C1 segment of cervical spinal cord (tissue), 14 donors: ENCODE data around the gene DNER.
A peak's percentile ranks its signal among the peaks of the same experiment; 100 is the strongest.
"Not testable (repeated sequence)": the region's sequence is repeated elsewhere in the genome, so short reads cannot be mapped to it uniquely, and the experiment has no call there.

Source experiments
- DNase-seq, 14 donors: peaks; one replicate each; lab custom pipeline; 2025; lab: John Stamatoyannopoulos, UW

The DNER gene

DNA sequence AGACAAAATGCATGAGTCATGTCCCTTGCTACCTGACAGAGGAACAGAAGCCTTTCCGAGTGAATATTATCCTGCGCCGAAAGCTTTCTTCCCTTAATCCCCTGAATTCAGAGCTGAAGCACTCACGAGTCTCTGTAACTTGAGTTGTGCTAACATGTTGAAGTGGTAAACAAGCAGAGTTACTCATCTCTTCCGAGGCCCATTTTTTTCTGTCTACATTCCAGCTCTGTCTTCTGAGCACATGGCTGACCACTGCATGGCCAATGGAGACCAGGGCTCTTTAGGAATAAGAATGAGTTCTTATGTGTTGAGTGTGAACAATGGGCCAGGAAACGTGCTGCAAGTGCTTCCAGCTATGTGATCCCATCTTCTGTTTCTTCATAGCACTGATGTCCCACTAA is 370.2 kb downstream of the DNER start:
- DNase-seq = no peak

GRCh38 chr2:229343661-229344060 is 370.7 kb downstream of the DNER start:
- no peak for DNase-seq

GRCh38 chr2:229342376-229342775 is 372.0 kb downstream of the DNER start:
- DNase-seq = peak in 2 of 14 donors; percentile 18 to 41

DNA sequence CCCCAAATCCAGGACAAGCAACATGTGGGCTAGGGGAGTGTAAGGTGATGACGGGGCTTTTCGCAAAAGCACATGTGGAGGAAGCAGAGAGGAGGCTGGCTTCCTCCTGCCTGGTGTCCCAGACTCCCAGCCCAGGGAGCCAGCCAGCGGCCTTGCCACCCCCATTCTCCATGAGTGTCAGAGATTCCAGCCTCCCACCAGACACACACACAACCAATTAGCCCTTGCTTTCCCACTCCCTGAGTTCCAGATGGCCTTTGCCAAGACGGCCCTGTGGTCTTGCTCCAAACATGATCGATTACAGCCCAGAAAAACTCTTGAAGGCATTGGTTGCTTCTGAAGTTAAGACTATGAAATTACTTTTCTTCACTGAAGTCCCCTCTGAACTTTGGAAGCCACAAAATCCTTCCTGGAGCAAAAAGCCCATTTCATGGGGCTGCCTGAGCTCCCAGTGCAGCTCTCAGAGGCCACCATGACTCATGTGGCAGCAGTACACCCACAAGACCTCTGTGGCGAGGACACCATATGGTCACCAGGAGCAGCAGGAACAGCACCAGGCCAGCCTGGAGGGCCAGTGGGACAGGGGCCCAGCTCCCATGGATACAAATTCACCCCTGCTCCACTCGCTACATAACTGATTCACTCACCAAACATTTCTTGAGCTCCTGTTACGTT is 374.1 kb downstream of the DNER start:
- no peak for DNase-seq

- no peak for DNase-seq
Observed at GRCh38 chr2:229339618-229340017, 374.7 kb downstream of the DNER start.

GRCh38 chr2:229339171-229339570 is 375.2 kb downstream of the DNER start:
- not testable (repeated sequence) for DNase-seq

DNA sequence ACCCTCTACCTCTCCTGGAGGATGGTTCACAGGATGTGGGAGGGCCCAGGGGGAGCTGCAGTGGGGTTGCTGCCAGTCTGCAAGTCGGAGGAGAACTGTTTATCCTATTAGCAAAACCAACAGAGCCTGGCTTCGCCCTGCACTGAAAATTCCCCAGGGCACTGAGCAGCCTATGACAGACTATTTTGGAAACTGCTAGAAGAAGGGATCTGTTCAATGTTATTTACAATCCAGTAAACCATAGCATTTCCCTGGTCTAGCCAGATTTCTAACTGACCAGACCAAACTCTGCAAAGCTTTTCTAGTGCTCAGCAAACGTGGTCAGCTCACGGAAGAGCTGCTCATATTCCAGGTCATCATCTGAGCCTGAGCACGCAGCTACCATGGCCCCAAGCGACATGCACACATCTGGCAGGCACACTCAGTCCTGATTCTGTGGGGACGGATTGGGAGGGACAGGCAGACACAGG is 378.4 kb downstream of the DNER start:
- no peak for DNase-seq

DNA sequence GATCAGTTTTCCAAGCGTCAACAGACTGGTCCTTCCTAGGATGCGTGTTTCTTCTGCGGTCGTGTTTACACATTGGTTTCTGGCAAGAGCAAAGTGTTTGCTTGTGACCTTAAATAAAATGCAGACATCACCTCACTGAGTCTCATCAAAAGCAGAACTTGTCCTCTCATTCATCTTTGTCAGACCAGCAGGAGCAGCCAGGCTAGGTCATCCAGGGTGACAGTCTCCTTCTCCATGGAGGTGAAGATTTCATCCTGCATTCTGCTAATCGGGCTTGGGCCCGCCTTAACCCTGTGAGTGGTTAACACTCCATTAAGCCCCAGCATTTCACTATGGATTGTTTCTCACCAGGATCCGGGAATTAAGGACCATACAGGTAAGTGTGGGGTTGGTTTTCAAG is 379.0 kb downstream of the DNER start:
- no peak for DNase-seq

DNA sequence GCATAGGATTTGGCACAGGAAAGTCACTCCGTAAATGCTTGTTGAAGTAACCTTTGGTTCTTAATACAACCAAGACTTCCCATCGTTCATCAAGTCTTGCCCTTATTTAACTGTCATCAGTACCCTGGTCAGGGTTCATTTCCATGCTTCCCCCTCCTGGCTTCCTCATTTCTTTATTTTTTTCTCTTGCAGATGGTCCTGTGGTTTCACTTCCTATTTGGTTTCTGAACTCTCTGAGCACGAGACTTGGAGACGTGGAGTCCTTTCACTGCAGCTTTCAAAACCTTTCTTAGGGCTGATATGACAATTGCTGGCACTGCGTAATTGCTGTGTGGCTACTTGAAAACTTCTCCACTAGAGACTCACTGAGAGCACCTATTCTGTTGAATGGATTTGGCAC is 383.4 kb downstream of the DNER start:
- DNase-seq = peak in 8 of 14 donors; percentile 6 to 30 (median 14)

DNA sequence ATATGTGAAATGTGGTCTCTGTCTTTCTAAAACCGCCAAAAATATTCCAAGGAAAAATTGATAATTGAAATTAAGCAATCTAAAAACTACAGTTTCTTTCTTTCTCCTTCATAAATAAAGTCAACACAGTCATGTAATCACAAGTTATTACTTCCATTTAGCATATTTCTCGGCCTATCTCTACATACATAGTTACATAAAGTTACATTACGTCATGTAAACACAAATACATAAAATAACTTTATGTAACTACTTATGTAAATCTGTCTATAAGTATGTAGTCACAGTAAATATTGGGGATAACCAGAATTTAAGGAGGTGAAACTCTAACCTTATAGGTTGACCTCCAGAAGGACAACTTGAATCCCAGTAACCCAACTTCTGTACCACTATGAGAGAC is 394.8 kb downstream of the DNER start:
- DNase-seq = no peak

- no peak for DNase-seq
Observed at GRCh38 chr2:229314117-229314516, 400.2 kb downstream of the DNER start.

DNA sequence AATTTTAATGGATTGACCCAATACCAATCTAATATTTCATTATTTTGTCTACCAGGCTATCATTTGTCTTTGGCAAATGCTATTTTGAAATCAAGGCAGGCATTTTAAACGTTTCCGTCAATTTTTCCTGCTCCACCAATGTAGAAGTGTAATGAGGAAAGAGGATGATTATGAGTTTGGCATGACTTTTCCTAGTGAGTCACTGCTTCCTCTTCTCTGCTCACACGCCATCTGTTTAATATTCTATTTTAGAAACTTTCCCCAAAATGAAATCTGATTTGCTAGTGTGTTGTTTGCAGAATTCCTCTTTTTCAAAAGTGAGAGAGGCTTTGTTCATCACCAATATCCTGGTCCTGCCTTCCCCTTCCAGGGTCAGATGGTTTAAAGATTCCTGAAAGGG is 400.8 kb downstream of the DNER start:
- DNase-seq = peak in 1 of 14 donors; percentile 26
